Measurements from ENCODE around the gene SUN5.

The SUN5 gene

DNA sequence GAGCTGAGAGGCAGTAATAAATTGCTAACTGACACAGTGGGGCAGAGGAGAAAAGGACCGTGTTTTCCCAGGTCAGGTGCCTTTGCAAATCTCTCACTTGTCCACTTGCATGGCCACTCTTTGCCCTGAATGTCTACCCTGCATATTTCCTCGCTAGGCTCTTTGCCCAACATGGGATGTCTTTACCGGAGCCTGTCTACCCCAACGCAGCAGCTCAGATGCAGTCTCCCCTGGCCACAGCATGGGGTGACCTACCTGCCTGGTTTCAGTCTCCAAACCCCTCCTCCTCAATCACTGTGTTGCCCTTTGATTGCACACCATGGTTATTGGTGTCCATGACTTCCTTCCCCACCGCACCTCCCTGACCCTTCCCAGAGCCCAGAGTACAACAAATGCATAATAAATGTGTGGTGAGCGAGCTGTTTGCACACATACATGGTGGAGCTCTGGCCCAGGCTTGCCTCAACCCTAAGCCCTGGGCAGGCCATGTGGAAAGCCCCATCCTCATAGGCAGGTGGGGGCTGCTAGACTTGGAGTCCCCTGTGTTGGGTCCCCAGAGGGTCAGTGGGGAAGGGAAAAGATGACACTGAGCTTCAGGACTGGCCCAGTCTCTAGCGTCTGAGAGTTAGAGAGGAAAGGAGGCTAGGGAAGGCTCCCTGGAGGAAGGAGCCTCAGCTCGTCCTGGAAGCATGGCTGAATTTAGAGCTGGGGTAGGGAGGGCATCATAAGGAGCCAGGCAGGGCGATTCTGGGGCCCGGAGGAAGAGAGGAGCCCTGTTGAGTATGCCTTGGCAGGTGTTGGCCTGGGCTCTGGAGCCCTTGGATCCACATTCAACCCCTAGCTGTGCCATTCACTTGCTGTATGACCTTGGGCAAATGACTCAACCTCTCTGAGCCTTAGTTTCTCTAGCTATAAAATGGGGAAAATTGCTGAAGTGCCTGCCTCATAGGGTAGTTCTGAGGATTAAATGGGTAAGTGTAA is 22.8 kb upstream of the SUN5 start:
- no peak overlapping the region for H3K27ac ChIP-seq
- no peak overlapping the region for H3K4me3 ChIP-seq
- H3K36me3 ChIP-seq: no peaks in the 10 kb centered on the region
- H3K4me1 ChIP-seq: no peaks in the 10 kb centered on the region
- no peak overlapping the region for H3K4me2 ChIP-seq
- no peak for TF ChIP-seq Cebpa-rat (IDR thresholded peaks at IDR 0.05)
- no peaks in the 10 kb centered on the region for H3K9me3 ChIP-seq
- no peaks in the 10 kb centered on the region for H3K27me3 ChIP-seq
- H3K9ac ChIP-seq: no peak overlapping the region
- H4K20me1 ChIP-seq: no peaks in the 10 kb centered on the region

DNA sequence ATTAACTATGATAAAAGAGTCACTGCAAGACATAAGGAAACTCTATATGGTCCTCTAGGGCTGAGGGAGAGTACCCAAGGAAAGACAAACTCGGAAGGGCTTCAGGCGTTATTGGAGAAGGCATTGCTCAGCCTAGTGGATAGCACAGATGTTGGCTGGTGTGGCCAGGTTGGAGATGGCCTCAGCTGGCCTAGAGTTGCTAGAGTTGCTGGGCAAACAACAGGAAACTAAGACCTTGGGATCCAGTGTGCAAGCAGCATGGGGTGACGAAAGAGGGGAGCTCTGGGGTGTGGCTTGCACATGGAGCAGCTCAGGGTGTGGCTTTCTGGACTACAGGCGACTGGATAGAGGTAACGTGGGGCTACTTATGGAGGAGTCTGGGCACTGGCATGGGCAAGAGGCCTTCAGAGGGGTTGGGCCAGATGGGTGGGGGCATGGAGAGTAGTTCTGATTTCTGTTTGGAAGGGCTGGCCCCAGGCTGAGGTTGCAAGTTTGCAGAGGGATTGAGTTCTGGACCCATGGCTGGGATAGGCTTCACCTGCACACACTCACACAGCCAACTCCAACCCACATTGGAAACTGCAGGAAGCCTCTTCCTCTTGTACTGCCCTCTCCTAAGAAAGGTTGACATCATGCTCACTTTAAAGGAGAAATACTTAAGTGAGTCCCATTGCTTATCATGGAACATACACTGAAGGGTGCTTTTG is 22.0 kb upstream of the SUN5 start:
- Histone ChIP-seq H3K36me3 (no peaks in the 10 kb centered on the region), H3K27ac (no peak overlapping the region), H3K4me2 (no peak overlapping the region), H3K9me3 (no peaks in the 10 kb centered on the region), H3K4me1 (no peaks in the 10 kb centered on the region), H3K9ac (no peak overlapping the region), H4K20me1 (no peaks in the 10 kb centered on the region), H3K4me3 (no peak overlapping the region), H3K27me3 (no peaks in the 10 kb centered on the region)
- TF ChIP-seq Cebpa-rat (IDR thresholded peaks at IDR 0.05): no peak

DNA sequence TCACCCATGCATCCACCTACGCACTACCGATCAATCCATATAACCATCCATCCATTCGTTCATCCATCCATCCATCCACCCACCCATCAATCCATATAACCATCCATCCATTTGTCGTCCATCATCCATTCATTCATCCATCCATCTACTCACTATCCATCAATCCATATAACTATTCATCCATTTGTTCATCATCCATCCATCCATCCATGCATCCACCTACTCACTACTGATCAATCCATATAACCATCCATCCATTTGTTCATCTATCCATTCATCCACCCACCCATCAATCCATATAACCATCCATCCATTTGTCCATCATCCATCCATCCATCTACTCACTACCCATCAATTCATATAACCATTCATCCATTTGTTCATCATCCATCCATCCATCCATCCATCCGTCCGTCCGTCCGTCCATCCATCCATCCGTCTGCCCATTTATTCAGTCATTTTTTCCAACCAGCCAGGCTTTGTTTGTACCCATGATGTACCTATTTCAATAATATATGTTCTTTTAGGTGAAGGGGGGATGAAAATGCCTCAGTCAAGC is 21.2 kb upstream of the SUN5 start:
- H3K9me3 ChIP-seq: no peaks in the 10 kb centered on the region
- TF ChIP-seq Cebpa-rat (IDR thresholded peaks at IDR 0.05): no peak
- H3K4me1 ChIP-seq: no peaks in the 10 kb centered on the region
- no peaks in the 10 kb centered on the region for H4K20me1 ChIP-seq
- no peak overlapping the region for H3K4me2 ChIP-seq
- no peak overlapping the region for H3K9ac ChIP-seq
- H3K4me3 ChIP-seq: no peak overlapping the region
- H3K27ac ChIP-seq: no peak overlapping the region
- H3K36me3 ChIP-seq: no peaks in the 10 kb centered on the region
- no peaks in the 10 kb centered on the region for H3K27me3 ChIP-seq

DNA sequence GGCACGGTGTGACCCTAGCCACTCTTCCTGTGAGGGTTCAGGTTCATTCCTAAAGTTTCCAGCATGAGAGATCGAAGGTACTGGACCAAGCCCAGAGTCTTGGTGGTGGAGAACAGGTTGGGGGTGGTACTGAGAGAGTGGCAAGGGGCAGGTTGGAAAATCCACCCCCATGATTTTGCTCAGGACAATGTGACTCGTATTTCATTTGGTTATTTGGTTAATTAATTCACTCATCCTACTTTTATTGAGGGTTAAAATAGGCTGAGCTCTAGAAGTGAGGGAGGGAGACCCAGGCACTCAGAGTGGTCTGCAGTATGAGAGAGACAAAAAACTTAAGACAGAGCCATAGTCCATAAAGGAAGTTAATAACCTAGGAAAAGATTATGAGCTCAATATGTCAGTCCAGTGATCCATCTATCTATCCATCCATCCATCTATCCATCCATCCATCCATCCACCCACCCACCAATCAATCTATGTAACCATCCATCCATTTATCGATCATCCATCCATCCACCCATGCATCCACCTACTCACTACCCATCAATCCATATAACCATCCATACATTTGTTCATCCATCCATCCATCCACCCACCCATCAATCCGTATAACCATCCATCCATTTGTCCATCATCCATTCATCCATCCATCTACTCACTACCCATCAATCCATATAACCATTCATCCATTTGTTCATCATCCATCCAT is 20.5 kb upstream of the SUN5 start:
- Histone ChIP-seq H3K36me3 (no peaks in the 10 kb centered on the region), H3K9me3 (no peaks in the 10 kb centered on the region), H4K20me1 (no peaks in the 10 kb centered on the region), H3K4me3 (no peak overlapping the region), H3K4me1 (no peaks in the 10 kb centered on the region), H3K4me2 (no peak overlapping the region), H3K9ac (no peak overlapping the region), H3K27me3 (no peaks in the 10 kb centered on the region), H3K27ac (no peak overlapping the region)
- no peak for TF ChIP-seq Cebpa-rat (IDR thresholded peaks at IDR 0.05)

DNA sequence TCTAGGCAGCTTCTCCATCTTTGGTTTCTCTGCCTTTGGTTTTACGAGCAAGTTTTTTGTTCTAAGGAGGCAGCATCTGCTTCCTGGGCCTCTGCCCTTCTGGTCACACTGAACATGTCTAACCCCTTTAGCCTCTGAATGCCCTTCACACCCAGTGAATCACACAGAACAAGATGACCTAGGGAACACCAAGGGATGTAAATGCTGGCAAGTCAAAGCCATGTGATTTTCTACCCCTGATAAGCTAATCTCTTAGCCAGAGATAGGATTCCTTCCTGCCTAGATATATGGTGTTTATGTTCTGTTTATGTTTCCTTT is 20.0 kb upstream of the SUN5 start:
- no peaks in the 10 kb centered on the region for H3K27me3 ChIP-seq
- H3K4me3 ChIP-seq: no peak overlapping the region
- H3K27ac ChIP-seq: no peak overlapping the region
- H3K4me2 ChIP-seq: no peak overlapping the region
- H3K9me3 ChIP-seq: no peaks in the 10 kb centered on the region
- no peaks in the 10 kb centered on the region for H4K20me1 ChIP-seq
- TF ChIP-seq Cebpa-rat (IDR thresholded peaks at IDR 0.05): no peak
- H3K4me1 ChIP-seq: no peaks in the 10 kb centered on the region
- H3K9ac ChIP-seq: no peak overlapping the region
- H3K36me3 ChIP-seq: no peaks in the 10 kb centered on the region

DNA sequence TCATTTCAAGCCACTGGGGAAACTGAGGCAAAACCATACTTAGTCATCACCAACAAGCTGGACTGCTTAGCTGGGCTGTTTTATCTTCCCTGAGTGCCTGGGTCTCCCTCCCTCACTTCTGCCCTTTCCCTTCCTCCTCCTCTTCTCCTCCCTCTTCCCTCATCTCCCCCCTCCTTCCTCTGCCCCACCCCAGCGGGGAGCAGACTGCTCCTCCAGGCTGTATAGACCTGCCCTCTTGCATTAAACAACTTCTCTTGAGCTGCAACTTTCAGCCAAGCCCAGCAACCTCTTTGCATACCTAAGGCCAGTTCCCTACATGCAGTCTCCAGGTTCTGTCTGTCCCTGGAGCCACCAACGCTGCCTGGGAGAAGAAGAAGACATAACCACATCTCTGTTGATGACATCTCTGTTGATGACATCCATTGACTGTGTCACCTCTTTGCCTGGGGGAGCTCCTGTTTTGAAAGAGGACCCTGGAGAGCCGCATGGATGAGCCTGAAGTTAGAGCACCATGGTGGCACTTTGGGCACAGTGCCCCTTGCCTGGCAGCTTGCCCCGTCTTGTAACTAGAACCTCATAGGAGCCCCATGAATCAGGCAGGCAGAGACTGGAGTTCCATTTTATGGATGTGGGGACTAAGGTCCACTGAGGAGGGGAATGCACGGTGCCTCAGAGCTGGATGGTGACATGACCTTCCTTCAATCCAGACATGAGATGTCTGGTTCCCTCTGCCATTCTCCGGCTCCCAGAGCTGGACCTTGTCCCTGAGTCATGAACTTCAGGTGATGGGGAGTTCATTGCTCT is 19.4 kb upstream of the SUN5 start:
- Histone ChIP-seq H3K27me3 (no peaks in the 10 kb centered on the region), H4K20me1 (no peaks in the 10 kb centered on the region), H3K36me3 (no peaks in the 10 kb centered on the region), H3K27ac (no peak overlapping the region), H3K4me2 (no peak overlapping the region), H3K4me3 (no peak overlapping the region), H3K9me3 (no peaks in the 10 kb centered on the region), H3K4me1 (no peaks in the 10 kb centered on the region), H3K9ac (no peak overlapping the region)
- no peak for TF ChIP-seq Cebpa-rat (IDR thresholded peaks at IDR 0.05)

DNA sequence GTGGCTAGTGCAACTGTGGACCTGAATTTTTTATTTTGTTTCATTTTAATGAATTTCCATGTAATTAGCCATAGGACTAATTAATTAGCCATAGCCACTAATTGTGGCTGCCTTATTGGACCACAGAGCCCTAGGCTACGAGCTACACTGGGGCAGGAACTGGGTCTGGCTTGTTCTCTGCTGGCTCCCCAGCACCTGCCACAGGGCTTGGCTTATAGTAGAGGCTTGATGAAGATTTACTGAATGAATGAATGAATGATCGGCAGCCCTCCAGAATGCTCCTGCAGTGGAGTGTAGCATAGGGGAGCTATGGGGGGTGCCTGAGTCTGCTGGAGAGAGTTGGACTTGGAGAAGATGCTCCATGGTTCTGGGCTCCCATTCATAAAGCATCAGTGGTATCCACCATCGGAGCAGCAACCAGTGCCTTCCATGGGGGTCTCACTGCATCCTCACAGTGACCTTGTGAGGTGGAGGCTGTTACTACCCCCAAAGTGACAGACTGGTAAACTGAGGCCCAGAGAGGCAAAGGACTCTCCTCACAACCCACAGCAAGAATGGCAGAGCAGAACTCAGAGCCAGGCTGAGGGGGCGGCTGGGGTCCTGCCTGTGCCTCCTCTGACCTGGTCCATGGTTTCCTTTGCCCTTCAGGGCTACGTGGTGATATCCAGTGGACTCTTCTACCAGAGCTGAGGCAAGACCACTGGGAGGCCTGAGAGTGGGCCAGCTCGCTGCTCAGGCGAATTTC is 18.6 kb upstream of the SUN5 start:
- Histone ChIP-seq H3K4me1 (no peaks in the 10 kb centered on the region), H3K9me3 (no peaks in the 10 kb centered on the region), H3K27ac (no peak overlapping the region), H3K36me3 (no peaks in the 10 kb centered on the region), H3K4me3 (no peak overlapping the region), H4K20me1 (no peaks in the 10 kb centered on the region), H3K27me3 (no peaks in the 10 kb centered on the region), H3K9ac (no peak overlapping the region), H3K4me2 (no peak overlapping the region)
- no peak for TF ChIP-seq Cebpa-rat (IDR thresholded peaks at IDR 0.05)

DNA sequence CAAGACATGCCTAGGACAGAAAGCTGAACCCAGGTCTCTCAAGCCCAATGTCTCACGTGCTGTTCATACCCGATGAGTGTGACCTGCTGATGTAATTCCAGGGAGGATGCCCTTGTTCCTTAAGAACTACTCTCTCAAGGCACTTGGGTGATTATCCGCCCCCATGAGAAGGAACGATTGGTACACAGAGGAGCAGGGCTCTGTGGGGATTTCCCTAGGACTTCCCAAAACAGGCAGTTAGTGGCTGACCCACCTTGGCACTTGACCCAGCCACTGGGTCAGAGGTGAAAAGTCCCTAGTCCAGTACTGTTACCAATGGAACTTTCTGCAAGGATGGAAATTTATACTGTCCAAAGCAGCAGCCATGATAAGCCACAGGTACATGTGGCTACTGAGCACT is 18.1 kb upstream of the SUN5 start:
- no peaks in the 10 kb centered on the region for H3K36me3 ChIP-seq
- TF ChIP-seq Cebpa-rat (IDR thresholded peaks at IDR 0.05): no peak
- no peak overlapping the region for H3K4me2 ChIP-seq

More for the DNA sequence above, 18.1 kb upstream of the SUN5 start:
- Histone ChIP-seq H3K4me3 (no peak overlapping the region), H3K27ac (no peak overlapping the region), H3K9me3 (no peaks in the 10 kb centered on the region), H3K4me1 (no peaks in the 10 kb centered on the region), H3K9ac (no peak overlapping the region), H3K27me3 (no peaks in the 10 kb centered on the region), H4K20me1 (no peaks in the 10 kb centered on the region)

Data from BLaER1 (cell line).